ENCODE results near the gene KRTAP10-11. TPM values are rescaled to one million over a fixed set of nuclear protein-coding genes. Genes with fewer than 3 reads are reported as not detected.
"Not testable (repeated sequence)": the region's sequence is repeated elsewhere in the genome, so short reads cannot be mapped to it uniquely, and the experiment has no call there.

Gene KRTAP10-11
- total RNA-seq, 2 experiments from 2014 or later: not detected

DNA sequence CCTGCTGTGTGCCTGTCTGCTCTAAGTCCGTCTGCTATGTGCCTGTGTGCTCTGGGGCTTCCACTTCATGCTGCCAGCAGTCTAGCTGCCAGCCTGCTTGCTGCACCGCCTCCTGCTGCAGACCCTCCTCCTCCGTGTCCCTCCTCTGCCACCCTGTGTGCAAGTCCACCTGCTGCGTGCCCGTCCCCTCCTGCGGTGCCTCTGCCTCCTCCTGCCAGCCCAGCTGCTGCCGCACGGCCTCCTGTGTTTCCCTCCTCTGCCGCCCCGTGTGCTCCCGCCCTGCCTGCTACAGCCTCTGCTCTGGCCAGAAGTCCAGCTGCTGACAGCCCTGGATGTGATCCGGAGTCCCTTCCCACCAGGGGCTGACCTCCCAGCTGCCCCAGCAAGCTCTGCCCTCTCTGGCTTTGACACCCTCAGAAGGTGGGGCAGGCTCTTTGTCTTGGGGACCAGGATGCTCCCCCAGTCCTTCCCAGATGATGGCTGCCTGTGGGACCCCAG lies 8.3 kb upstream of the KRTAP10-11 start:
- H3K27ac Mint-ChIP-seq, H3K4me3 Mint-ChIP-seq, DNase-seq, ATAC-seq, H3K36me3 Mint-ChIP-seq, H3K4me1 Mint-ChIP-seq, CTCF ChIA-PET: not testable (repeated sequence)
- H3K9me3 Mint-ChIP-seq (ENCODE audit: low read depth): peaks cover 22% of the 10 kb centered on the region
- peaks cover 14% of the 10 kb centered on the region for H3K27me3 Mint-ChIP-seq

DNA sequence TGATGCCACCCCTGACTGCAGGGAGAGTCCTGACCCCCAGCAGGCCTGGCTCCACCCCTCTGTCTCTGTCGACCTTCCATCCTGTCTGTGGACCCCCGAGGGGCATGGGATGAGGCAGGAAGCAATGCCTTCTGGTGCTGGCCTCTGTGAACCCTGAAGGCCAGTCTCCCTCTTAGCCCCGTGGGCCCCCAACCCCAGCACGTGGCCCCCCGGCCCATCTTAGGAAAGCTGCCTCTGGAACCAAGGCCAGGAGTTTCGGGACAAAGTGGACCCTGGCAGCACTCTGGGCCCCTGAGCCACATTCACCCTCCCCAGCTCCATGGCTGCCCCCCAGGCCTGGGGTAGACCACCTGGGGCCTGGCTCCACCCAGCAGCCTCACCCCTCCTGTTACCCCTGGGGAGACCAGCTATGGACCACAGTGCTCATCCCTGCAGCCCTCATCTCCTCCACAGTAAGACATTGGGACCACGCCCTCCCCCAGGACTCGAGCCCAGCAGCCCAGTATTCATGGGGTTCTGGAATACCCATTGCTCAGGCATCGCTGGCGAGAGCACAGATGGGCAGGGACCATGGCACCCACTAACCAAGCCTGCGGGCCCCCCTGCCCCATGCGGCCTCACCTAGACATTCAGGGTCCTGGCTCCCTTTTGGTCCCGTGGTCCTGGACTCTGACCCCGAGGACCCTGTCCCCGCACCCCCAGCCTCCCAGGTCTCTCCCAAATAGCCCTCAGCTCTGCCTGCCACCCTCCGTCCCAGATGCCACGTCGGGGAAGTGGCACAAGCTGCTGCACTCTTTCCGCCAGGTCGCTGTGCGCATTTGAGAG lies 7.5 kb upstream of the KRTAP10-11 start:
- H3K27me3 Mint-ChIP-seq, H3K36me3 Mint-ChIP-seq, H3K4me1 Mint-ChIP-seq, ATAC-seq, H3K4me3 Mint-ChIP-seq, DNase-seq, H3K27ac Mint-ChIP-seq, CTCF ChIA-PET: not testable (repeated sequence)
- peaks cover 26% of the 10 kb centered on the region for H3K9me3 Mint-ChIP-seq (ENCODE audit: low read depth)

DNA sequence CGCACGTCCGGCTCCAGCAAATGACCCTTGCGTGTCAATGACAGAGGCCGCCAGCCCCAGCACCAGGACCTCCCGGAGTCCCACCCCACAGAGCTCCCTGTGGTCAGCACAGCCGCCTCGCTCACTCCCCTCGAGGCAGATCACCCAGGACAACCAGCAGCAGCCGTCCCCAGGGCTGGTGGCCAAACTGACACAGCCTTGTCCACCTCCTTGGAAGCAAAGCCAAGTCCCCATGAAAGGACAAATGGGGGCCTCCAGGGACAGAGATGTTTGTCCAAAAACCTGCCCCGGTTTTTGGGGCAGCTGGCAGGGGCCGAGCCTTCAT lies 6.9 kb upstream of the KRTAP10-11 start:
- peaks cover 10% of the 10 kb centered on the region for H3K36me3 Mint-ChIP-seq
- DNase-seq (no peak), ATAC-seq (no peak)
- peaks cover 9% of the 10 kb centered on the region for H3K27me3 Mint-ChIP-seq
- CTCF ChIA-PET: no interaction called here
- H3K4me3 Mint-ChIP-seq: no peak overlapping the region
- H3K9me3 Mint-ChIP-seq (ENCODE audit: low read depth): peaks cover 32% of the 10 kb centered on the region
- peaks cover 3% of the 10 kb centered on the region for H3K4me1 Mint-ChIP-seq
- no peak overlapping the region for H3K27ac Mint-ChIP-seq

DNA sequence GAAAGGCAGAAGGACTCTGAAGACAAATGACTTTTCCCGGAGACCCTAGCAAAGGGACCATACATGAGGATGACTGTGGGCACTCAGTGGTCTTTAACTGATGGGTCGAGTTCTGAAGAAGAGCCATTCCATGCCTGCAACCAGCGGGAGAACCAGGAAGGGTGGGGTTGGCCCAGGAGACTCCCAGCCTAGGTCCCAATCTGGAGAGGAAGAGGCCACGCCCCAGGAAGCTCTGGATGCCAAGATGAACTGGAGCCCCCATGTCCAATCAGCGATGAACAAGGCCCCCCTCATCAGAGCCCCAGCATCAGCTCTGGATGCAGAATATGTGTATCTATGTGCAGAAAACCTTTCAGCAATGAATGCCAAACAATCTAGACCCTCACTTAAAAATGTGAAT lies 5.5 kb upstream of the KRTAP10-11 start:
- peaks cover 40% of the 10 kb centered on the region for H3K9me3 Mint-ChIP-seq (ENCODE audit: low read depth)
- CTCF ChIA-PET: no interaction called here
- peaks cover 3% of the 10 kb centered on the region for H3K4me1 Mint-ChIP-seq
- ATAC-seq (no peak), DNase-seq (no peak)
- no peak overlapping the region for H3K27ac Mint-ChIP-seq
- H3K36me3 Mint-ChIP-seq: peaks cover 15% of the 10 kb centered on the region
- no peak overlapping the region for H3K4me3 Mint-ChIP-seq
- peaks cover 5% of the 10 kb centered on the region for H3K27me3 Mint-ChIP-seq

DNA sequence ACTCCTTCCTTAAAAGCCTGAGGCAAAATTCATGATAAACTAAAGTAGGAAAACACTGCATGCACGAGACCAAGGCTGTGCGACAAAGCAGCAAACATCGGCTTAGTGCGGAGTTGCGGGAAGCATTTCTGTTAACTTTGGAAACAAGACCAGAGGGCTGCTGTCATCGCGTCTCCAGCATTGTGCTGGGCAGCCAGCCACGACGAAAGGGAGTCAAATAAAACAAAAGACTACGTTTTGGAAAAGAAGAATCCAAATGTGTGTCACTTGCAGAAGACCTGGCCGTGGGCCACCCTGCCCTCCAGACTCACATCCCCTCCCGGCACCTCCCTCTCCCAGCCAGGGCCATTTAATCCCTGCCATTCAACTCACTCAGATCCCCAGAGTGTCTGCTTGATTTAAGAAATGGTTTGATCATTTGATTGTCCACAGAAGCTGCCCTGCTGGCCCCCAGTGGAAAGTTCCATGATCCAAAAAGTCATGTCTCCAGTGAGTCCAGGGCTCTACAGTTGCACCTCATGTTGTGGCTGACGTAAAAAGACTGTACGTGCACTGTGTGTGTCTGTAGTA lies 2.4 kb upstream of the KRTAP10-11 start:
- CTCF ChIA-PET: no interaction called here
- no peak for DNase-seq
- Mint-ChIP-seq H3K36me3 (peaks cover 15% of the 10 kb centered on the region), H3K4me1 (peaks cover 3% of the 10 kb centered on the region), H3K27ac (no peak overlapping the region), H3K4me3 (no peak overlapping the region), H3K27me3 (peaks cover 5% of the 10 kb centered on the region), H3K9me3 (ENCODE audit: low read depth) (peaks cover 40% of the 10 kb centered on the region)
- no peak for ATAC-seq

DNA sequence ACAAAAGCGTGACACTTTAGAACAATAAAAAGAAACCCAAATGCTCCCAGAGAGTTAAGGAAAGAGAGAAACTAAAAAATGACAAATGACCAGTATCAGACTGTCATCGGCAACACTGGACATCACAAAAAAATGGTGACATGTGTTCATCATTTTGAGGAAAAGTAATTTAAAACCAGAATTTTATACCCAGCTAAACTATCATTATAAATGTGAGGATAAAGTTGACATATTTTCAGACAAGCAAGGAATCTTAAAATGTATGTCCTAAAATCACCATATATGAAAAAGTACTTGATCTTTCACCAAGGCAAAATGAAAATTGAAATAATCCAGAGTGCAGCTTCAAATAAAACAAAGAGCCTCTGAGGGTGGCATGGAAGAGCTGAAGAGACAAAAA lies 1.3 kb upstream of the KRTAP10-11 start:
- Mint-ChIP-seq H3K4me3 (no peak overlapping the region), H3K9me3 (ENCODE audit: low read depth) (peaks cover 38% of the 10 kb centered on the region), H3K4me1 (peaks cover 3% of the 10 kb centered on the region), H3K27ac (no peak overlapping the region), H3K36me3 (peaks cover 15% of the 10 kb centered on the region), H3K27me3 (peaks cover 5% of the 10 kb centered on the region)
- DNase-seq: no peak
- CTCF ChIA-PET: no interaction called here
- ATAC-seq: no peak

DNA sequence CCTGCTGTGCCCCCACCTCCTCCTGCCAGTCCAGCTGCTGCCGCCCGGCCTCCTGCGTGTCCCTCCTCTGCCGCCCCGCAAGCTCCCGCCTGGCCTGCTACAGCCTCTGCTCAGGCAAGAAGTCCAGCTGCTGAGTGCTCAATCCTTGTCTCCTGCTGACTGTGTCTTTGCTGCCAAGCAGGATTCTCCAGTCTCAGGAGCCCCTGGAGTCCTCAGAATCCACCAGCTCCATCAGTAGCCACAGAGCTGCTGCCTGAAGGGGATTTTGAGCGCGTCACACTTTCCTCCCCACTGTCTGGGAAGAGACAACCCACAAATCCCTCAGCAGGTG lies 973 bp downstream of the KRTAP10-11 start:
- Mint-ChIP-seq H3K27ac (no peak overlapping the region), H3K4me1 (peaks cover 6% of the 10 kb centered on the region), H3K9me3 (ENCODE audit: low read depth) (peaks cover 24% of the 10 kb centered on the region), H3K36me3 (peaks cover 13% of the 10 kb centered on the region), H3K27me3 (no peaks in the 10 kb centered on the region), H3K4me3 (no peak overlapping the region)
- ATAC-seq (no peak), DNase-seq (no peak)
- CTCF ChIA-PET: no interaction called here

DNA sequence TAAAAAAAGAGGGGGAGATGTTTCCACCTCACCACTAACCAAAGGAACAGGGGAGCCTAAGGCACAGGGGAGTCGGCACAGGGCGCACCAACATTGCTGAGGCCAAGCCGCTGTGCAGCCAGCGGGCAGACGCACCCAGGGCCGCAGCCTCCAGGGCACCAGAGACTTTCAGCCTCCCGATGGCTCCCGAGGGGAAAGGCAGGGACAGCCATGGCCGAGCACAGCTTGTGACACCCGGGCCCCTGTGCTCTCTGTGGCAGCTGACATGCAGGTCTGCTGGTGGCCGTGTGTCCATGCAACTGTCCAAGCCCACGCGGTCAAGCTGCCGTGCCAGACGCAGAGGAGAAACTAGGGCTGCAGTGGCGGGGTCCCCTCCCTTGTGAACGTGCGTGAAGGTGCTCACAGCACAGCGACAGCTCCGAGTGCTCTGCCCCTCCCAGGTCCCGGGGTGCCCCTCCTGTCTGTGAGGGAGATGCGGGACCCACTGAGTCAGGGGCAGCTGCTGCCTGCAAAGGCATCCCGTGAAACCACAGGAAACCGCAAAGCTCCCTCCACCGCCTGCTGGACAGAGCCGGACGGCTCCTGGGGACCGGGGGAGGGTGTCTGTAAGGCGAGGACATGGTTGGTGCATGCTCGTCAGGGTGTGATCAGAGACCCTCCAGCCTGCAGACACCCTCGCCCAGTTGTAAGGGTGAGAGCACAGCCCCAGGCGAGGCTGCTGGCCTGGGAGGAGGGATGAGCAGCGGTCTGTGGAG lies 2.5 kb downstream of the KRTAP10-11 start:
- no peak overlapping the region for H3K27ac Mint-ChIP-seq
- peaks cover 14% of the 10 kb centered on the region for H3K9me3 Mint-ChIP-seq (ENCODE audit: low read depth)
- H3K4me3 Mint-ChIP-seq: no peak overlapping the region
- H3K4me1 Mint-ChIP-seq: peaks cover 6% of the 10 kb centered on the region
- CTCF ChIA-PET: interaction anchor here (1.4 kb wide), 1 partner anchor 10 kb away, joined by 4 read pairs; no protein-coding TSS in a partner anchor
- DNase-seq (no peak), ATAC-seq (no peak)
- peaks cover 10% of the 10 kb centered on the region for H3K36me3 Mint-ChIP-seq
- no peaks in the 10 kb centered on the region for H3K27me3 Mint-ChIP-seq

DNA sequence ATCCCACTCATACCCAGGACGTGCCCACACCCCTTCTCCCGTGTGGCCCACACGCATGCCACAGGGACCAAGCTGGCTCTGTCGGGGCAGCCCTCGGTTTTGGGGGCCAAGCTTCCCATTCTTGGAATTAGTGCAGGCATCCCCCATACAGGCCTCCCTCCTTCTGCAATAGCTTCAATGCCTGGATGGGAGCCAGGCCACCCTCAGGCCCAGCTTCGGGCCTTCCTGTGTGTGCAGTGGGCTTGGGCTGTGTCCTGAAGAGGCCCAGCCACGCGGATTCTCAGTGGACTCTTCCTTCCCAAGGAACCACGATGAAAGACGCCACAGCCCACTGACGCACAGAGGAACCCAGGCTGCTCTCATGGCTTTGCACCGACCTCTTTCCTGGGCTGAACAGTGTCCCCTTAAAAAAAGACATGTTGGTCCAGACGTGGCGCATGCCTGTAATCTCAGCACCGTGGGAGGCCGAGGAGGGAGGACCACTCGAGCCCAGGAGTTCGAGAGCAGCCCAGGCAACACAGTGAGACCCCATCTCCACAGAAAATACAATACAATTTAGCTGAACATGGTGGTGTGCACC lies 3.4 kb downstream of the KRTAP10-11 start:
- CTCF ChIA-PET: interaction anchor here (1.4 kb wide), 1 partner anchor 9 kb away, joined by 4 read pairs; no protein-coding TSS in a partner anchor
- no peak for DNase-seq
- H3K27ac Mint-ChIP-seq: no peak overlapping the region

DNA sequence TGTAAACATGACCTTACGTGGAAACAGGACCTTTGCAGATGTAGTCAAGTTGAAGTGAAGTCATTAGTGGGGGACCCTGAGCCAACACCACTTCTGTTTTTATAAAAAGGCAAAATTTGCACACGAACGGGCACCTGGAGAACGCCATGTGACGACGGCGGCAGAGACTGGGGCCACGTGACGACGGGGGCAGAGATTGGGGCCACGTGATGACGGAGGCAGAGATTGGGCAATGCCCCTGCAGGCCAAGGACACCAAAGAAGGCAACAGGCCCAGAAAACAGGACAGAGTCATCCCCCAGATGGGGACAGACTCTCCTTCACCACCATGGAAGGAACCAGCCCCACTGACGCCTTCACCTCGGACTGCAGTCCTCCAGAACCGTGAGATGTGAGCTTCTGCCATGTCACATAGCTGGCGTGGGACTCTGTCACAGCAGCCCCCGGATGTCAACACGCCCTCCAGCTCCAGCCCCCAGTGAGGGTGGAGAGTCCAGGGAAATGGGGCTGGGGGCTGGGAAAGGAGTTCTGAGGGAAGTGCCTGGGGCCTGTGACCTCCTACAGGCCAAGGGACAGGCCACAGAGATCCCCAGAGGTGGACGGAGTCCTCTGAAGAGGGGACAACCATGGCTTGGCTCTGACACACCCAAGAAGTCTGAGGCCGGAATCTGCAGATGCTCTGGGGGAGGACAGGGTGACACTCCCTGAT lies 4.2 kb downstream of the KRTAP10-11 start:
- DNase-seq: no peak
- ATAC-seq: no peak
- Mint-ChIP-seq H3K4me1 (peaks cover 23% of the 10 kb centered on the region), H3K36me3 (peaks cover 11% of the 10 kb centered on the region), H3K27me3 (no peaks in the 10 kb centered on the region), H3K27ac (no peak overlapping the region), H3K4me3 (no peak overlapping the region), H3K9me3 (ENCODE audit: low read depth) (peaks cover 2% of the 10 kb centered on the region)
- CTCF ChIA-PET: interaction anchor here (1.4 kb wide), 1 partner anchor 8 kb away, joined by 4 read pairs; no protein-coding TSS in a partner anchor

More for the DNA sequence above, 3.4 kb downstream of the KRTAP10-11 start:
- no peak for ATAC-seq
- peaks cover 5% of the 10 kb centered on the region for H3K9me3 Mint-ChIP-seq (ENCODE audit: low read depth)
- H3K27me3 Mint-ChIP-seq: no peaks in the 10 kb centered on the region
- H3K4me3 Mint-ChIP-seq: no peak overlapping the region
- peaks cover 13% of the 10 kb centered on the region for H3K36me3 Mint-ChIP-seq
- H3K4me1 Mint-ChIP-seq: peaks cover 15% of the 10 kb centered on the region

DNA sequence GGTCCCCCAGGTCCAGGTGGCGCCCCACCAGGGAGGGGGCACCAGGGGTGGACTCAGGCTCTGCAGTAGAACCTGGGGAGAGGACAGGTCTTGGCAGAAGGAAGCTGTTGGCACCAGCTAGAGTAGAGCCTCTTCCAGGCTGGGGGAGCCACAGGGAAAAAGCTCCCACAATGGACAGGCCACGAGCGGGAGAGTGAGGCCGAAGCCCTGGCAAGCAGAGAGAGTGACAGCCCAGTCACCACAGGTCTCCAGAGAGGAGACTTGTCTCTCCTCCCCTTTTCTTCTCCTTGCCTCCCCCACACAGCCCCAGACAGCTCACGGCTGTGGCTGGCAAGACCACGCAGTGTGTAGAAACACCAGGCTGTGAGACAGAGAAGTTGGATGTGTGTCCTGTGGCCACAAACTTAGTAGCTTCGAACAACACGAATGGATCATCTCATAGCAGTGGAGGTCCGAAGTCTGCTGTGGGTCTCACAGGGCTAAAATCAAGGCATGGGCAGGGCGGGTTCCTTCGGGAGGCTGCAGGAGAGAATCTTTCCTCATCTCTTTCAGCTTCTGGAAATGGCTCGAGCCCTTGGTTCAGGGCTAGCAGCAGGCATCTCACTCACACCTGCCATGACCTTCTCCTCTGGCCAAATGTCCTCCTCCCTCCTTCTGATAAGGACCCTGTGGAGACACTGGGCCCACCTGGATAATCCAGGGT lies 4.9 kb downstream of the KRTAP10-11 start:
- Mint-ChIP-seq H3K9me3 (ENCODE audit: low read depth) (peaks cover 5% of the 10 kb centered on the region), H3K4me3 (no peak overlapping the region), H3K27me3 (no peaks in the 10 kb centered on the region), H3K4me1 (peaks cover 26% of the 10 kb centered on the region), H3K27ac (no peak overlapping the region), H3K36me3 (peaks cover 15% of the 10 kb centered on the region)
- CTCF ChIA-PET: no interaction called here
- DNase-seq: no peak
- no peak for ATAC-seq

DNA sequence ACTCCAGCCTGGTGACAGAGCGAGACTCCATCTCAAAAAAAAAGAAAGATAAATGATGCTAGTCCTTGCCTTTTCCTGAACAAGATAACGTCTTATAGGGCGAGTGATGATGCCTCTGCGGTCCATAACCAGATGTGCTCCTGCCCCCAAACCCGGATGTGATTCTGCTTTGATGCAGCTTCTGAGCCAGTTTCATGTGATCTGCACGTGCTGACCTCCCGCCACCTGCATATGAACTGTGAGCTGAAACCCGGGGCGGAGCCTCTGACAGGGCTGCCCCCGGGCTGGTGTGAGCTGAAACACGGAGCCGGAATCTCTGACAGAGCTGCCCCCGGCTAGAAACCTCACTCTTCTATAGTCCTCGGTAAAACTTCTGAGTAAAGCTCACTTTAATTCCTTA lies 6.9 kb downstream of the KRTAP10-11 start:
- Mint-ChIP-seq H3K27ac (no peak overlapping the region), H3K27me3 (no peaks in the 10 kb centered on the region), H3K9me3 (ENCODE audit: low read depth) (peaks cover 15% of the 10 kb centered on the region), H3K4me3 (no peak overlapping the region), H3K36me3 (peaks cover 33% of the 10 kb centered on the region), H3K4me1 (peaks cover 46% of the 10 kb centered on the region)
- CTCF ChIA-PET: no interaction called here
- no peak for DNase-seq
- ATAC-seq: no peak

Measured in activated CD8-positive, alpha-beta memory T cell treated with anti-CD3 and anti-CD28 coated beads, Interleukin-2, amount 10 ng/mL, durations not matched to agents 7 days and 5 days (primary cell).